Amniotic stem cell (primary cell): Measurements from ENCODE around the gene CCDC69.

Experiments
- DNase-seq: peaks from one replicate; lab custom pipeline; 2025; lab: John Stamatoyannopoulos, UW

The CCDC69 gene

GRCh38 chr5:151142933-151143332 lies 81.0 kb downstream of the CCDC69 start:
- no peak for DNase-seq

GRCh38 chr5:151141535-151141934 lies 82.4 kb downstream of the CCDC69 start:
- DNase-seq = no peak

- DNase-seq = no peak
Measured at GRCh38 chr5:151140686-151141459, 83.0 kb downstream of the CCDC69 start.

GRCh38 chr5:151139646-151140045 lies 84.2 kb downstream of the CCDC69 start:
- no peak for DNase-seq

GRCh38 chr5:151139015-151139414 lies 84.9 kb downstream of the CCDC69 start:
- DNase-seq = no peak

GRCh38 chr5:151138114-151138513 lies 85.8 kb downstream of the CCDC69 start:
- no peak for DNase-seq

- DNase-seq = no peak
Measured at GRCh38 chr5:151137067-151137825, 86.6 kb downstream of the CCDC69 start.

GRCh38 chr5:151134228-151134627 lies 89.7 kb downstream of the CCDC69 start:
- no peak for DNase-seq

- DNase-seq = no peak
Measured at GRCh38 chr5:151132963-151133362, 90.9 kb downstream of the CCDC69 start.
